ENCODE data around the gene BMX. TPM values are rescaled to one million over a fixed set of nuclear protein-coding genes. Genes with fewer than 3 reads are reported as not detected.

The BMX gene
- polyA plus RNA-seq, 1 experiment, result not detected

DNA sequence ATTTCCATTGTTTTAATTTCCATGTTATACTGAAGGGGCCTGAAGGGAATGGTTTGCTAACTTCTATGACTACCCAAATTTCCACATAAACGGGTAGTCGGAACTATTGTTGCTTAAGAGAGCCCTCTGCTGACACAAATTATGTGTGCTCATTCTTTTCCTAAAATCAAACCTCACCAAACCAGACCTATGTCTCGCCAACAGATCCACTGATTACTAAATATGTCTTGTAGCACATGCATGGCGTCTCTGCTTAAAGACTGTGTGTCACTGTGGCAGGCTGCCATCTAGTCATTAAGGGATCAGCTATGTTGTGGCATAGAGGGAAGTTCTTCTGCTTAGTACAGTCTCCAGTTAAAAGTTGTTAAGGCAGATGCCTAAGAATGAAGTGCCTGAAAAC is 32.6 kb upstream of the BMX start:
- Histone ChIP-seq H3K36me3 (ENCODE audit: control insufficient read depth, insufficient read depth, low read length) (no peaks in the 10 kb centered on the region), H3K4me3 (ENCODE audit: low read depth, low read length) (no peak overlapping the region), H3K27me3 (ENCODE audit: control insufficient read depth, insufficient read depth, low read length) (no peaks in the 10 kb centered on the region)
- DNase-seq (ENCODE audit: low read depth), result peak; percentile 12
- TF ChIP-seq, protein P1, sequence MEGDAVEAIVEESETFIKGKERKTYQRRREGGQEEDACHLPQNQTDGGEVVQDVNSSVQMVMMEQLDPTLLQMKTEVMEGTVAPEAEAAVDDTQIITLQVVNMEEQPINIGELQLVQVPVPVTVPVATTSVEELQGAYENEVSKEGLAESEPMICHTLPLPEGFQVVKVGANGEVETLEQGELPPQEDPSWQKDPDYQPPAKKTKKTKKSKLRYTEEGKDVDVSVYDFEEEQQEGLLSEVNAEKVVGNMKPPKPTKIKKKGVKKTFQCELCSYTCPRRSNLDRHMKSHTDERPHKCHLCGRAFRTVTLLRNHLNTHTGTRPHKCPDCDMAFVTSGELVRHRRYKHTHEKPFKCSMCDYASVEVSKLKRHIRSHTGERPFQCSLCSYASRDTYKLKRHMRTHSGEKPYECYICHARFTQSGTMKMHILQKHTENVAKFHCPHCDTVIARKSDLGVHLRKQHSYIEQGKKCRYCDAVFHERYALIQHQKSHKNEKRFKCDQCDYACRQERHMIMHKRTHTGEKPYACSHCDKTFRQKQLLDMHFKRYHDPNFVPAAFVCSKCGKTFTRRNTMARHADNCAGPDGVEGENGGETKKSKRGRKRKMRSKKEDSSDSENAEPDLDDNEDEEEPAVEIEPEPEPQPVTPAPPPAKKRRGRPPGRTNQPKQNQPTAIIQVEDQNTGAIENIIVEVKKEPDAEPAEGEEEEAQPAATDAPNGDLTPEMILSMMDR (IDR thresholded peaks at IDR 0.05; ENCODE audit: insufficient read depth, low read depth, low read length), result peak; percentile 39
- ChIA-PET CTCF (interaction anchor here (0.6 to 7.9 kb wide), 12 partner anchors 13 to 208 kb away, joined by 3 to 172 read pairs (median 3); no protein-coding TSS in a partner anchor), POLR2A (no interaction called here)

GRCh38 chrX:15469613-15470012 is 31.0 kb upstream of the BMX start:
- no peak for DNase-seq (ENCODE audit: low read depth)
- ChIA-PET POLR2A (no interaction called here), CTCF (interaction anchor here (1.0 to 7.9 kb wide), 6 partner anchors 12 to 170 kb away, joined by 3 to 172 read pairs (median 3); no protein-coding TSS in a partner anchor)
- TF ChIP-seq, protein P1 (IDR thresholded peaks at IDR 0.05; ENCODE audit: insufficient read depth, low read depth, low read length), result no peak
- Histone ChIP-seq H3K4me3 (ENCODE audit: low read depth, low read length) (no peak overlapping the region), H3K36me3 (ENCODE audit: control insufficient read depth, insufficient read depth, low read length) (no peaks in the 10 kb centered on the region), H3K27me3 (ENCODE audit: control insufficient read depth, insufficient read depth, low read length) (no peaks in the 10 kb centered on the region)

- no peak for DNase-seq (ENCODE audit: low read depth)
- no peaks in the 10 kb centered on the region for H3K36me3 ChIP-seq (ENCODE audit: control insufficient read depth, insufficient read depth, low read length)
- TF ChIP-seq, protein P1 (IDR thresholded peaks at IDR 0.05; ENCODE audit: insufficient read depth, low read depth, low read length), result peak; percentile 79
- no peak overlapping the region for H3K4me3 ChIP-seq (ENCODE audit: low read depth, low read length)
- CTCF ChIA-PET, result interaction anchor here (0.6 to 7.9 kb wide), 9 partner anchors 10 to 171 kb away, joined by 3 to 172 read pairs (median 3); partner anchors contain the start of gene VEGFD
- POLR2A ChIA-PET, result no interaction called here
- H3K27me3 ChIP-seq (ENCODE audit: control insufficient read depth, insufficient read depth, low read length), result no peaks in the 10 kb centered on the region
Measured at GRCh38 chrX:15471028-15471427, 29.6 kb upstream of the BMX start.

DNA sequence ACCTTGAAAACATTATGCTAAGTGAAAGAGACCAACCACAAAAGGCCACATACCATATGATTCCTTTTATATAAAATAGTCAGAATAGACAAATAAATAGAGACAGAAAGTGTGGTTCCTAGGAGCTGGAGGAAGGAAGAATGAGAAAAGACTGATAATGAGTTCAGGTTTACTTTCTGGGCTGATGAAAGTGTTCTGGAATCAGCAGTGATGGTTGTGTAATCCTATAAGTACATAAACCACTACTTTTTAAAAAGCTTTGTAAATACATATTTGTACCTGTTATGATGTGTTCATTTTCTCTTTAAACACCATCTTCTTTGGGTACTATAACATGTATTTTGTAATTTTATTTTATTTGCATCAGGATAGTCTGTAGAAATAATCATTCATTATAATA is 28.1 kb upstream of the BMX start:
- ChIA-PET CTCF (interaction anchor here (7.9 kb wide), 1 partner anchor 122 kb away, joined by 172 read pairs; no protein-coding TSS in a partner anchor), POLR2A (no interaction called here)
- DNase-seq (ENCODE audit: low read depth), result no peak
- TF ChIP-seq, protein P1 (IDR thresholded peaks at IDR 0.05; ENCODE audit: insufficient read depth, low read depth, low read length), result no peak
- no peaks in the 10 kb centered on the region for H3K27me3 ChIP-seq (ENCODE audit: control insufficient read depth, insufficient read depth, low read length)
- H3K4me3 ChIP-seq (ENCODE audit: low read depth, low read length), result no peak overlapping the region
- H3K36me3 ChIP-seq (ENCODE audit: control insufficient read depth, insufficient read depth, low read length), result no peaks in the 10 kb centered on the region

- DNase-seq (ENCODE audit: low read depth), result no peak
- Histone ChIP-seq H3K27me3 (ENCODE audit: control insufficient read depth, insufficient read depth, low read length) (no peaks in the 10 kb centered on the region), H3K36me3 (ENCODE audit: control insufficient read depth, insufficient read depth, low read length) (no peaks in the 10 kb centered on the region), H3K4me3 (ENCODE audit: low read depth, low read length) (no peak overlapping the region)
- ChIA-PET POLR2A (no interaction called here), CTCF (interaction anchor here (1.3 kb wide), 1 partner anchor 125 kb away, joined by 3 read pairs; no protein-coding TSS in a partner anchor)
- TF ChIP-seq, protein P1 (IDR thresholded peaks at IDR 0.05; ENCODE audit: insufficient read depth, low read depth, low read length), result no peak
Measured at GRCh38 chrX:15474028-15474427, 26.6 kb upstream of the BMX start.

Measured in BJ (cell line).